ENCODE data around the gene UXT. TPM values are rescaled to one million over a fixed set of nuclear protein-coding genes. Genes with fewer than 3 reads are reported as not detected.

UXT gene
- polyA plus RNA-seq, 1 donor (not counting 4 experiments of a cell fraction or from before 2014, with no cell fraction given): 87.4 TPM

GRCh38 chrX:47649781-47650163, 9.2 kb downstream of the UXT start:
- Histone ChIP-seq H3K79me2 (ENCODE audit: control insufficient read depth, insufficient read depth, low read length) (peaks cover 13% of the 10 kb centered on the region), H3K27ac (ENCODE audit: control insufficient read depth, insufficient read depth, low read length) (peak overlapping the region; percentile 76)

GRCh38 chrX:47649271-47649670, 9.7 kb downstream of the UXT start:
- FAIRE-seq: no peak
- TF ChIP-seq CTCF (optimal IDR thresholded peaks at IDR 0.05 in 1 of 3, IDR thresholded peaks at IDR 0.05 in 1 of 3, conservative IDR thresholded peaks at IDR 0.05 in 1 of 3; ENCODE audit: extremely low read depth in 1 of 3, insufficient read depth in 2 of 3, low read length in 3 of 3) (no peak), EZH2 (IDR thresholded peaks at IDR 0.05; ENCODE audit: low read length) (no peak)
- Histone ChIP-seq H3K4me1 (ENCODE audit: control insufficient read depth, extremely low read depth, insufficient read depth, low read length) (peaks cover 16% of the 10 kb centered on the region), H3K9me1 (ENCODE audit: control insufficient read depth, extremely low read depth, insufficient read depth, low read length) (peaks cover 2% of the 10 kb centered on the region), H3K9me3 (ENCODE audit: control insufficient read depth, low read depth, low read length) (no peaks in the 10 kb centered on the region), H3K27ac (ENCODE audit: control insufficient read depth, insufficient read depth, low read length) (no peak overlapping the region), H3K36me3 (ENCODE audit: control insufficient read depth in 2 of 2, extremely low read depth in 1 of 2, insufficient read depth in 2 of 2, low read length in 2 of 2) (peaks cover 2 to 11% of the 10 kb centered on the region in 2 experiments), H3K9ac (ENCODE audit: control insufficient read depth, extremely low read depth, insufficient read depth, low read length) (peak overlapping the region; percentile 82), H4K20me1 (ENCODE audit: control insufficient read depth, extremely low read depth, insufficient read depth, low read length) (no peaks in the 10 kb centered on the region), H3K4me3 (ENCODE audit: control insufficient read depth in 2 of 3, extremely low read depth in 1 of 3, insufficient read depth in 2 of 3, low read depth in 1 of 3, low read length in 3 of 3) (peak overlapping the region; percentile 48 to 77 (median 73)), H3K79me2 (ENCODE audit: control insufficient read depth, insufficient read depth, low read length) (peaks cover 13% of the 10 kb centered on the region), H3K4me2 (ENCODE audit: control insufficient read depth, extremely low read depth, insufficient read depth, low read depth, low read length) (peak overlapping the region; percentile 80), H3K27me3 (ENCODE audit: control insufficient read depth, extremely low read depth, insufficient read depth, low read length) (no peaks in the 10 kb centered on the region), H2AFZ (ENCODE audit: control insufficient read depth, low read length) (no peak overlapping the region)
- dilution Hi-C loops (cut with MboI; ENCODE audit: extremely low pct_ligation_motif_present, low sequenced_read_pairs): no loop called here
- DNase-seq (ENCODE audit: low read depth, low spot score): no peak

More at GRCh38 chrX:47649781-47650163, 9.2 kb downstream of the UXT start:
- H2AFZ ChIP-seq (ENCODE audit: control insufficient read depth, low read length): no peak overlapping the region
- H3K4me3 ChIP-seq (ENCODE audit: control insufficient read depth in 2 of 3, extremely low read depth in 1 of 3, insufficient read depth in 2 of 3, low read depth in 1 of 3, low read length in 3 of 3): peak overlapping the region; percentile 48 to 77 (median 73)
- no peak for DNase-seq (ENCODE audit: low read depth, low spot score)
- peaks cover 2 to 11% of the 10 kb centered on the region in 2 experiments for H3K36me3 ChIP-seq (ENCODE audit: control insufficient read depth in 2 of 2, extremely low read depth in 1 of 2, insufficient read depth in 2 of 2, low read length in 2 of 2)
- no peak for FAIRE-seq
- H4K20me1 ChIP-seq (ENCODE audit: control insufficient read depth, extremely low read depth, insufficient read depth, low read length): no peaks in the 10 kb centered on the region
- H3K27me3 ChIP-seq (ENCODE audit: control insufficient read depth, extremely low read depth, insufficient read depth, low read length): no peaks in the 10 kb centered on the region
- peak overlapping the region; percentile 80 for H3K4me2 ChIP-seq (ENCODE audit: control insufficient read depth, extremely low read depth, insufficient read depth, low read depth, low read length)
- TF ChIP-seq CTCF (optimal IDR thresholded peaks at IDR 0.05 in 1 of 3, IDR thresholded peaks at IDR 0.05 in 1 of 3, conservative IDR thresholded peaks at IDR 0.05 in 1 of 3; ENCODE audit: extremely low read depth in 1 of 3, insufficient read depth in 2 of 3, low read length in 3 of 3) (no peak), EZH2 (IDR thresholded peaks at IDR 0.05; ENCODE audit: low read length) (no peak)
- H3K9ac ChIP-seq (ENCODE audit: control insufficient read depth, extremely low read depth, insufficient read depth, low read length): peak overlapping the region; percentile 82
- H3K9me3 ChIP-seq (ENCODE audit: control insufficient read depth, low read depth, low read length): no peaks in the 10 kb centered on the region
- dilution Hi-C loops (cut with MboI; ENCODE audit: extremely low pct_ligation_motif_present, low sequenced_read_pairs): no loop called here
- H3K9me1 ChIP-seq (ENCODE audit: control insufficient read depth, extremely low read depth, insufficient read depth, low read length): peaks cover 2% of the 10 kb centered on the region
- H3K4me1 ChIP-seq (ENCODE audit: control insufficient read depth, extremely low read depth, insufficient read depth, low read length): peaks cover 16% of the 10 kb centered on the region
